Mucosa of descending colon (tissue), 3 donors: ENCODE measurements around the gene FRS2. TPM values are rescaled to one million over a fixed set of nuclear protein-coding genes. Genes with fewer than 3 reads are reported as not detected.

Experiments
- ATAC-seq: fragments of 200-7000 bp; cut with Tn5 transposase; one replicate; pipeline ENCODE4 v1.9.1; 2020; ENCODE audit warnings: mild to moderate bottlenecking, moderate library complexity
- DNase-seq, 3 donors: peaks; one replicate each; pipeline ENCODE4 v3.0.0-alpha.2; 2020
- H3K36me3 ChIP-seq: fragments of 200-600 bp; one replicate; pipeline ENCODE4 v1.8.0; 2021; ENCODE audit warnings: low read depth, mild to moderate bottlenecking
- H3K4me1 ChIP-seq: fragments of 200-600 bp; one replicate; pipeline ENCODE4 v1.8.0; 2021; ENCODE audit warnings: low read depth, mild to moderate bottlenecking
- H3K4me3 ChIP-seq: fragments of 200-600 bp; one replicate; pipeline ENCODE4 v1.8.0; 2021; ENCODE audit warnings: mild to moderate bottlenecking
- H3K9me3 ChIP-seq: fragments of 200-600 bp; one replicate; pipeline ENCODE4 v1.8.0; 2021; ENCODE audit warnings: mild to moderate bottlenecking
- intact Hi-C, 2 donors: fragments of 100-400 bp; cut with DNase I in 1 of 2; cut with micrococcal nuclease in 1 of 2; formaldehyde crosslinking; loops; one replicate each; pipeline versions ENCODE4 v1.11.0 to v1.11.1; 2022; cut with DNase I, micrococcal nuclease
- total RNA-seq, 3 donors: library from RNA; stranded (reverse); fragmentation: NEBNext Ultra II Directional in 2 of 3; extraction: Animal tissue kit (Norgen Biotek cat#: 25700) in 2 of 3; gene quantifications; one replicate each; pipeline versions ENCODE4 v1.2.1 to v1.2.4, GENCODE V29; 2021 to 2023
- TF ChIP-seq, protein P1 (sequence below): fragments of 200-600 bp; IDR thresholded peaks from one replicate; pipeline ENCODE4 v1.8.0; 2022; ENCODE audit warnings: antibody characterized with exemption, mild to moderate bottlenecking
- donor health status: DM: no; HTN: no; CAD: no; lungs with moderate emphysema.
- donor health status: DM: no; HTN: no; CAD: no.
- donor health status: DM: no; HTN: yes; CAD: no.

FRS2 gene
- total RNA-seq, 3 donors from 2014 or later = 24.2 to 30.8 (median 30.3) TPM

DNA sequence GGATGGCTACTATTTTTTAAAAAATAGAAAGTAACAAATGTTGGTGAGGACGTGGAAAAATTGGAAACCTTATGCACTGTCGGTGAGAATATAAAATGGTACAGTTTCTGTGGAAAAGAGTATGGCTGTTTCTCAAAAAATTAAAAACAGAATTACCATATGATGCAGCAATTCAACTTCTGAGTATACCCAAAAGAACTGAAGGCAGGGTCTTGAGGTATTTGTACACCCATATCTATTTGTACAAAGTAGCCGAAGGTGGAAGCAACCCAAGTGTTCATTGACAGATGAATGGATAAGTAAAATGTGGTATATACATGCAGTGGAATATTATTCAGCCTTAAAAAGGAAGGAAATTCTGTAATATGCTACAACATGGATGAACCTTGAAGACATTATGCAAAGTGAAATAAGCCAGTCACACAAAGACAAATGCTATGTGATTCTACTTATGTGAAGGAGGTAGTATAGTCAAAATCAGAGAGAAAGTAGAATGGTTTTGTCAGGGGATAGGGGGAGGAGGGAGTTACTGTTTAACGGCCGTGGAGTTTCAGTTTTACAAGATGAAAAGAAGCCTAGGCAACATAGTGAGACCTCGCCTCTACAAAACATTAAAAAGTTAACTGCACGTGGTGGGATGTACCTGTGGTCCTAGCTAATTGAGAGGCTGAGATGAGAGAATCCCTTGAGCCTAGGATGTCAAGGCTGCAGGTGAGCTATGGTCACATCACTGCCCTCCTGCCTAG is 76.7 kb downstream of the FRS2 start:
- TF ChIP-seq, protein P1, sequence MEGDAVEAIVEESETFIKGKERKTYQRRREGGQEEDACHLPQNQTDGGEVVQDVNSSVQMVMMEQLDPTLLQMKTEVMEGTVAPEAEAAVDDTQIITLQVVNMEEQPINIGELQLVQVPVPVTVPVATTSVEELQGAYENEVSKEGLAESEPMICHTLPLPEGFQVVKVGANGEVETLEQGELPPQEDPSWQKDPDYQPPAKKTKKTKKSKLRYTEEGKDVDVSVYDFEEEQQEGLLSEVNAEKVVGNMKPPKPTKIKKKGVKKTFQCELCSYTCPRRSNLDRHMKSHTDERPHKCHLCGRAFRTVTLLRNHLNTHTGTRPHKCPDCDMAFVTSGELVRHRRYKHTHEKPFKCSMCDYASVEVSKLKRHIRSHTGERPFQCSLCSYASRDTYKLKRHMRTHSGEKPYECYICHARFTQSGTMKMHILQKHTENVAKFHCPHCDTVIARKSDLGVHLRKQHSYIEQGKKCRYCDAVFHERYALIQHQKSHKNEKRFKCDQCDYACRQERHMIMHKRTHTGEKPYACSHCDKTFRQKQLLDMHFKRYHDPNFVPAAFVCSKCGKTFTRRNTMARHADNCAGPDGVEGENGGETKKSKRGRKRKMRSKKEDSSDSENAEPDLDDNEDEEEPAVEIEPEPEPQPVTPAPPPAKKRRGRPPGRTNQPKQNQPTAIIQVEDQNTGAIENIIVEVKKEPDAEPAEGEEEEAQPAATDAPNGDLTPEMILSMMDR = no peak
- no peak for DNase-seq
- no peaks in the 10 kb centered on the region for H3K4me1 ChIP-seq
- intact Hi-C loops = no loop called here
- H3K4me3 ChIP-seq = no peak overlapping the region
- H3K9me3 ChIP-seq = no peaks in the 10 kb centered on the region
- no peak for ATAC-seq
- H3K36me3 ChIP-seq = no peaks in the 10 kb centered on the region

DNA sequence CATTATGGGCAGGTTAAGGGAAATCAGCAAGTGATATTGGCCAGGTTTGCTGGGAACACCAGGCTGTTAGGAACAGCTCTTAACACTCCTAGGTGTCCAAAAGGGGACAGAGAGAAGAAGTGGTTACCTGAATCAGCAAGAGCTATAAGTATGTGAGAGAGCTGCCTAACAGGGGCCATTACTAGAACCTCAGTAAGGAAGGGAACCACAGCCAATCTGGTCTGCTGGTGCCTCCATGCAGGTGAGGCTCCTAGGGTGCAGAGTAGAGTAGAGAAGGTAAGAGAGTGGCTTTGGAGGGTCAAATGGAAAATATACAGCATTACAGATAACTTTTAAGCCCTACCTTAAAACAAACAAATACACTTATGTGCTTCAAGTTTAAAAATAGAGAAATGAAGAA is 78.5 kb downstream of the FRS2 start:
- ATAC-seq = no peak
- H3K4me3 ChIP-seq = no peak overlapping the region
- no peaks in the 10 kb centered on the region for H3K36me3 ChIP-seq
- H3K4me1 ChIP-seq = no peaks in the 10 kb centered on the region
- H3K9me3 ChIP-seq = no peaks in the 10 kb centered on the region
- no peak for DNase-seq
- TF ChIP-seq, protein P1 = no peak
- intact Hi-C loops = no loop called here

DNA sequence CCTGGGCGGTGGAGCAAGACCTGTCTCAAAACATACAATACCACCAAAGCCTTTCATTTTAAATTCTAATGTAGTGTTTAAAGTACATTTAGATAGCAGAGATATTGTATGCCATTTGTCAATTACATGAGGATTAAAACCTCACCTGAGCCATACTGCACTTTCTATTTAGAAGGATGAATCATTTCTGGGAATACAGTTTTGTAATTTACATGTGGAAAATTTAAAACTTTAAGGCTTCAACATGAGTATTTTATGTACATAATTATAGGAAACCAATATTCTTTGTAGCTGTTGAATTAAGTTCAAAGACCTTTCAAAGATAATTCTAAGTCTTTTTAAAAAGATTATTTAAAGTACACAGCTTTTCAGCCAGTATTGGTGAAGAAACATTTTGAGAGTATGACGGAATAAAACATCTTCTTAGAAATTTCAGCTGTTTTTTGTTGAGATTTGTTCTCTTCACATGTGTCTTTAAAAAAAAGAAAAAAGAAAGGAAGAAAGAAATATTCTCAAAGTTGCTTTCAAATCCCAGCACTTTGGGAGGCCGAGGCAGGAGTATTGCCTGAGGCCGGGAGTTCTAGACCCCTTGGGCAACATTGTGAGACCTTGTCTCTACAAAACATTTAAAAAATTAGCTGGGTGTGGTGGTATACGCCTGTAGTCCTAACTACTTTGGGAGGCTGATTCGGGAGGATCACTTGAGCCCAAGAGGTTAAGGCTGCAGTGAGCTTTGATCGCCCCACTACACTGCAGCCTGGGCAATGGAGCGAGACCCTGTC is 80.6 kb downstream of the FRS2 start:
- no peak for DNase-seq
- H3K4me1 ChIP-seq = no peaks in the 10 kb centered on the region
- no peaks in the 10 kb centered on the region for H3K36me3 ChIP-seq
- H3K4me3 ChIP-seq = no peak overlapping the region
- TF ChIP-seq, protein P1 = no peak
- intact Hi-C loops = no loop called here
- H3K9me3 ChIP-seq = no peaks in the 10 kb centered on the region
- ATAC-seq = no peak

DNA sequence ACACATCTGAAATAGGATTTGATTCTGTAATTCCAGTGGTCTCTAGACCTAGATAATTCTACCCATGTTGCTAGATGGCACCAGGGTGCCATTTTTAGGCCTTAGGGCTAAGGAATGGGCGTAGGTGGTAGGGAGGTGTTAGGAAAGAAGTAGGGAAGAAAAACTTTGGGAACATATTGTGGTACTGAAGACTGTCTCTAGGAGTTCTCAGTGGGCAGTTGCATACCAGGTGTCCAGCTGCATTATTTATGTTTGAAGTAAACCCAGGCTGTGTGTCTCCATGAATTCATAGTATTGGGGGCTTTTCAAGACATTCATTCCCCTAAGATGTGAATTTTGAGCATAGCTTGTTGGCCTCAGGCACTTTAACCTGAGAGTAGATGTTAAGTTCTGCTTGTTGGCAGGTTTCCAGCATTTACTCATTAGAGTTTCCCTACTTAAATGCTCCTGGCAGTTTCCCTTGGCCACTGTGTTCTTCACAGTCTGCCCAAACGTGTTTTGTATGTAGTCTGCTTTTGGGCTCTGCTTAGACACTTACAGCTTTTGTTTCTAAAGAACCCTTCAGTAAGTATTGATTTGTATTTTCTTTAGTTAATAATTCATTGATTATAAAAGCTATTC is 83.5 kb downstream of the FRS2 start:
- TF ChIP-seq, protein P1 = no peak
- no peak overlapping the region for H3K4me3 ChIP-seq
- intact Hi-C loops = no loop called here
- H3K9me3 ChIP-seq = no peaks in the 10 kb centered on the region
- ATAC-seq (no peak), DNase-seq (no peak)
- no peaks in the 10 kb centered on the region for H3K36me3 ChIP-seq
- H3K4me1 ChIP-seq = no peaks in the 10 kb centered on the region

GRCh38 chr12:69555461-69555860 is 85.3 kb downstream of the FRS2 start:
- Histone ChIP-seq H3K9me3 (no peaks in the 10 kb centered on the region), H3K36me3 (no peaks in the 10 kb centered on the region), H3K4me3 (no peak overlapping the region), H3K4me1 (no peaks in the 10 kb centered on the region)
- intact Hi-C loops = no loop called here
- ATAC-seq (no peak), DNase-seq (no peak)
- TF ChIP-seq, protein P1 = no peak
